HG03469 (cell line): ENCODE results near the gene ATP6V0E2.

Experiments used
- ATAC-seq: cut with Tn5 transposase; IDR thresholded peaks from one replicate; pipeline ENCODE4 v1.9.1; 2021; ENCODE audit warnings: mild to moderate bottlenecking, moderate library complexity, moderate number of reproducible peaks; ENCODE audit not compliant: unreplicated experiment

Gene ATP6V0E2

DNA sequence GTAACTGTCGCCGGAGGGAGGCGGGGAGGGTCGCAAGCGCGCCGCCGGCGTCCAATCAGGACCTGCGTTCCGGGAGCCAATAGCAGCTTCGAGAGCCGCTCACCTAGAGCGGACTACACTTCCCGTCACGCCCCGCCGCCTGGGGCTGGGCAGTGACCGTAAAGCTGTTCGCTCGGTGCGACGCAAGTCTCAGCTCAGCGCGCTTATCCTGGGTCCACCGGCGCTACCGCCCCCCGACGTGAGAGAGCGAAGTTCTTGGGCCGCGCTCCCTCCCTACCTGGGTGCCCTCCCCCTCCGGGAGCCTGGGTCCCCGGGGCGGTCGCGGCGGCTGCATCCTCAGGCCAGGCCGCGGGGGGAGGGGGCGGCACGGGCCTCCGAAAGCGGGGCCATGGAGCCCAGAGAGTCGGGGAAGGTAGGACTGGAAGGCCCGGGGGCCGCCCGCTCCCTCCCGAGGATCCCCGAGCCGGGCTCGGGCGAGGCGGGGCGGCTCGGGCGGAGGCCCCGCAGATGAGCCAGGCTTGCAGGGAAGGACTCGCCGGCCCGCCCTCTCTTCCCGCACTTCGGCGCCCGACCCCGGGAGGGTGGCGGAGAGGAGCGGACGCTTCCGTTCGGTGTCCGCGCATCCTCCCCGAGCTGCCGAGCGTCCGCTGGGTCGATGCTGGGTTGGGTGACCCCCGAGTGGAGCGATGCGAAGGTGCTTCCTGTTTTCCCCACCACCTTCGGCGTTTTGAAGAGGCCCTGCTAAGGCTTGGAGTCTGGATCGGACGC lies 35.4 kb upstream of the ATP6V0E2 start, which contains the start of gene ZNF862:
Gene ZNF862, plus strand, starts transcription at position 152 of the 768 bp plus-strand sequence. Its CDS starts 237 bp downstream, at position 389.
- ATAC-seq = peak; percentile 97

DNA sequence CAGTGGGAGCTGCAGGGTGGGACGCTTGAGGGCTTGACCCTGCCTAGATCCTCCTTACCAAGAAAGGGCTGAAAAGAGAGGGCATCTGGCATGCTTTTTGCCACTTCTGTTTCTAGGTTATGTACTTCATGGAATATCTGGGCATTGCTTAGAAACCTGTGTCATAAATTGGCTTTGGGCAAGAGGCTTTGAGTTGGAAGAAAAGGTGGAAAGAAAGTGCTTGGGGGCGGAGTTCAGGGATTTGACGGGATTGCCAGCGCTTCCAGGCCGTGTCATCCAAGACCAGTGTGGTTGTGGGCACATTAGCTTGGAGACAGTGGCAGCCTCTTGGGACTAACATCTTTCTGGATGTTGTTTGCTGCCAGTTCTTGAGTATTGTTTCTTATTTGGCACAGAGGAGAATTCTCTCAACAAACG lies 34.8 kb upstream of the ATP6V0E2 start:
- ATAC-seq = no peak

DNA sequence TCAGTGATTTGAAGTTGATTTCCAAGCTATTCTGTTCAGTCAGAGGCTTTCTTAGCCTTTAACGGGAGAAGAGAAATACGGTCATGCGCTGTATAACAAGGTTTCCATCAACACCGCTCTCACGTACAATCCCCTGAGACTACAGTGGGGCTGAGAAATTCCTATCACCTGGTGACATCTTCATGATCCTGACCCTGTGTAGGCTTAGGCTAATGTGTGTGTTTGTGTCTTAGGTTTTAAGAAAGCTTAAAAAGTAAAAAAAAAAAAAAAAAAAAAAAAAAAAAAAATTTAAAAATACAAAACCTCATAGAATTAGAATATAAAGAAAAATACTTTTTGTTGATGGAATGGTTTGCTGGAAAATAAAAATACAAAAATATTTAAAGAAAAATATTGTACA lies 33.8 kb upstream of the ATP6V0E2 start:
- no peak for ATAC-seq

DNA sequence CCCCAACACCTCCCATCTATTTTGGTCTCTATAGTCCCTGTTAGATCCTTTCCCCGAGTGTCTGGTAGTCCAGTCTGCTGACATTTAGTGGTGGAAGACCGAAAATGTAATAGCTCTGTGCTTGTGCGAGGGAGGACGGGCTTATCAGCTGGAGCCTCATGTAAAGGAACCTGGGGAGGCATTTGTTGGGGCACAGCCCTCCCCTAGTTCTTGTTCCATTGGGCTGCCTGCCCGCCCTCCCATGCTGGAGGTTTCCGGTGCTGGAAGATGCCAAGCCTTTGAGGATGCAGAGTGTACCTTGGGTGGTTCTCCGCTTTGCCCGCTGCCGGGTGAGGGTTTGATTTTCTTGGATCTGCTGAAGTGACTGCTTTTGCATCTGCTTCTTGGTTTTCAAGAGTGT lies 30.2 kb upstream of the ATP6V0E2 start:
- ATAC-seq = no peak

DNA sequence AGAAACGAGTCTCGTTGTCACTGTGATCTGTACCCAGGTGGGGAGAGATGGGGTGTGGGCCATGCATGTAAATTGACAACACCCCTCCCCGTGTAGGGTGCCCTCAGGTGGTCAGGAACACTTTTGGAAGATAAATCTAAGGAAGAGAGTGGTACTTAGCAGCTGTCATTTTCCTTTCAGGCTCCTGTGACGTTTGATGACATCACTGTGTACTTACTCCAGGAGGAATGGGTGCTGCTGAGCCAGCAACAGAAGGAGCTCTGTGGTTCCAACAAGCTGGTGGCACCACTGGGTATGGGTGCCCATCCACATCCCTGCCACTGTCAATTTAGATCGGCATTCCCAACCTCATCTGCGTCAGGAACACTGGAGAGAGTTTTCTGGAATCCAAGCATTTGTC lies 29.3 kb upstream of the ATP6V0E2 start:
- ATAC-seq = no peak

DNA sequence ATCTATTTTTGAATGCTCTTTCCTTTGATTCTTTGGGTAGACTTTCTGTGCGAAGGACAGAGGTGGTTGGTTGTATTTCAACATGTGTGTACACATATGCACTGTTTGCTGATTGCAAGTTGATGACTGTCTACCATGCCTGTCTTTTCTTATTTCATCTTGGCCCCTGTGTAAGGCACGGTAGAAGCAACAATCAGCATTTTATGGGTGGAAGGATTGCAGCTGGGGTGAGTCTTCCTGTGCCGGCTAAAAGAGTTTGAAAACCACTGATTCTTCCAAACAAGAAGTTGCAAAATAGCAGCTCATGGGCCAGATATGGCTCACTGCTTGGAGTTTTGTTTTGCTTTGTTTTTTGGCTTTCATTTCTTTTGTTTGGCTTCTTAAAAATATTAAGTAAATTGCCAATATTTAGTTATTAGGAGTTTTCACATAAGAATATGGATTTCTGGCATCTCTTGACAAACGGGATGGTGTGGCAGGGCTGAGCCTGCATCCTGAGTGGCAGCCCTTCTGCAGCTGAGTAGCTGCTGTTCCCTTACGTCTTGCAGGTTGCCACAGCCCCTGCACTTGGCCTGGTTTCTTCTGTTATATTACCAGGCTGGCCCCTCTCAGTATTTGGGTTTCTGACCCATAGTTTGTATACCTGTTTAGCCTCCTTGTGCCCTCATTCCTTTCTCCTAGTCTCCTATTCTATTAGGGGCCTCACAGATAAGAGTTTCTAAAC lies 28.4 kb upstream of the ATP6V0E2 start:
- no peak for ATAC-seq

DNA sequence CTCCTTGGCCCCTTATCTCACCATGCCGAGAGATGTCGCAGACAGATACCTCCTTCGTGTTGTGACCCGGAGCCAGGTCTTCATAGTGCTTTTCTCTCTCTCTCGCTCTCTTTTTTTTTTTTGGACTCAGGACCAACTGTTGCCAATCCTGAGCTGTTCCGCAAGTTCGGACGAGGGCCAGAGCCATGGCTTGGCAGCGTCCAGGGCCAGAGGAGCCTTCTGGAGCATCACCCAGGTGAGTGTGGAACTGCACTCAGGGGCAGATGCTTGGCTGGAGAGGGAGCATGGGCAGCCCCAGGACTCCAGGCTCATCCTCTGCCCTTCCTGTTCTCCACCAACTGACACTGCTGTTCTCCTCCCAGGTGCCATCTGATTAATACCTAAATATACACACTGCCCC lies 27.7 kb upstream of the ATP6V0E2 start:
- no peak for ATAC-seq

DNA sequence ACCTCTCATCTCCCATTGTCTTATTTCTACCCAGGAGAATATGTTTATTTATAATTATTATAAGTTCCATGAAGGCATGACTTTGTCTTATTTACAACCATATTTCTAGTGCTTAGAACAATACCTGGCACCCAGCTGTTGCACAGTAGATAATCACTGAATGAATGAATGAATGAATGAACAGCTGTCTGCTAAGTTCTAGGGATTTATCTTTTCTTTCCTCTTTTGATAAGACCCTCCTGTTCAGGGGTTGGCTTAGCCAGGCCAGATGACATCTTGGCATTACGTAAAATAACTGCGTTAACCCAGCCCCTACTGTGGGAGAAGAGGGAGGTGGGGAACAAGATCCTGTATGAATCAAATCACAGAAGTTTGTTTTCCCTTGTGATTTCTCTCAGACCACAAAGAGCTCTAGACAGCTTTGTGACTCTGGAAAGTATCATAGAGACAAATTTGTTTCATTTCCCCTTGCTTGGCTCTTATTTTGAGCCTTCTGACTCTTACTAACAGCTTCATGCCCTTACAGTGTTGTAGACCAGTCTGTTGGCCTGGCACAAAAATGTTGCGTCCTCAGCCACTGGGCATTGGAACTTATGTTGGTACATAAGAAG lies 27.2 kb upstream of the ATP6V0E2 start:
- ATAC-seq = peak; percentile 88

DNA sequence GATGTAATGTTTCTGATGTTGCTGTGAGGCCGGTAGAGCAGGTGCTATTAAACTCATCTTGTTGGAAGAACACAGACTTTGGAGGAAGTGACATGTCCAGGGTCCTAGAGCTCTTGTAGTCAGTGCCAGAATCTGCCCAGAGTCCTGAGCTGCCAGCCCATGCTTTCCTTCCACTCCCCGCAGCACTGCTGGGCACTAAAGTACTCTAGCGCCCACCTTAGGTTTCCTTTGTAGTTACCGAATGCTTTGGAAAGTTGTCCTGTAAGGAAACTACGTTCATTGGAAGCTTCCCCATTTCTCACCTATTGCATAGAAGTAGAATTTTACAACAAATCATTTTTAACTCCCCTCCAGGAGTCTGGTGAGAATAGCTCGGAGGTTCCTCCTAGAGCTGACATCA lies 24.6 kb upstream of the ATP6V0E2 start:
- no peak for ATAC-seq

DNA sequence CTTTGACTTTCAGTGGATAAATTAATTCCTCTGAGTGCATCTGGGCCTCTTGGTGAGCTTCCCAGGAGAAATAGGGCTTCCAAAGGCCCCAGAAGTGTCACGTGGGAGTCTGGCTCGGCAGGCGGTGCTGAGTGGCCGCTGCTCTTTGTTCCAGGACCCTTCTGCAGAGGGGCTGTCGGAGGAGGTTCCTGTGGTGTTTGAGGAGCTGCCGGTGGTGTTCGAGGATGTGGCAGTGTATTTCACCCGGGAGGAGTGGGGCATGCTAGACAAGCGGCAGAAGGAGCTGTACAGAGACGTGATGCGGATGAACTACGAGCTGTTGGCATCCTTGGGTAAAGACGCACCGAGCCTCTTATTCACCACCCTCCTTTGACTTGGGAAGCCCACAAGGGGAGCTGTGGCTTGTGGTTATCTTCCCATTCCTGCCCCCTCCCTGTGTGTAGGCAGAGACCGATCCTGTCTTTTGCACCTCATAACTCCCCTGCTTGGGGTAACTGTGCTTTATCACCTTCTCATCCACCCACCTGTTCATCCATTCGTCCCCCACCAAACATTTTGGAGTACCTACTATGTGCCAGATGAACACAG lies 23.7 kb upstream of the ATP6V0E2 start:
- ATAC-seq = no peak

DNA sequence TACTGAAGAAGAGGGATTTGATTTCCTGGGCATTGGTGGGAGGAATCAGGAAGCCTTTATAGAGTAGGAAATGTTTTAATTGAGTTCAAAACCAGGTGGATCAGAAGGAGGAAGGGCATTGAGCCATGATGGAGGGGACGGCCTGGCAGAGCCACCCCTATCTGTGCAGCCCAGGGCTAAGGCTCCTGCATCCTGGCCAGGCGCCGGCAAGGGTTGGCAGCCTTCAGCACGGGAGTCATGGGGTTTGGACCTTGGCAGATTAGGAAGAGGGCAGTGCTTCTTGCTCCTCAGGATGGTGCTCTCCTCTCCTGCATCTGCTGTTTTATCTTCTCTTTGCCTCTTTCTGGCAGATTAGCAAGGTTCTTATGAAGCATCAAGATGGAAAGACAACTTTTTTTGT lies 23.1 kb upstream of the ATP6V0E2 start:
- no peak for ATAC-seq

DNA sequence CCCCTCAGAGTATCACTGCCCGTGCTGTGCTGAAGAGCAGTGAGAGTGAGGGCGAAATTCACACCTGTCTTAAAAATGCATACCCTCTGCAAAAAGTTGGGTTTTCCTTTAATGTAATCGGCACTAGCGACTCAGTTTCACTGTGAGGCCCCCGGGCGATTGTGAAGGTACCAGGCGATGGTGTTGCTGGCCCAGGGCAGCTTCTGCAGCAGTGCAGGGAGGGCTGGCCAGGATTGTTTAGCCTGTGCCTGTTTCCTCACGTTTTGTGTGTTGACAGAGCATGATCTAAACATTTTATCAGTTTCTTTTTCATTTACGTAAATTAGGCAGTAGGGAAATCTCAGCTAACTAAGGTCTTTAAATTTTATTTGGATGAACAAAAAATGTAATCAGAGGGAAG lies 22.3 kb upstream of the ATP6V0E2 start:
- no peak for ATAC-seq

DNA sequence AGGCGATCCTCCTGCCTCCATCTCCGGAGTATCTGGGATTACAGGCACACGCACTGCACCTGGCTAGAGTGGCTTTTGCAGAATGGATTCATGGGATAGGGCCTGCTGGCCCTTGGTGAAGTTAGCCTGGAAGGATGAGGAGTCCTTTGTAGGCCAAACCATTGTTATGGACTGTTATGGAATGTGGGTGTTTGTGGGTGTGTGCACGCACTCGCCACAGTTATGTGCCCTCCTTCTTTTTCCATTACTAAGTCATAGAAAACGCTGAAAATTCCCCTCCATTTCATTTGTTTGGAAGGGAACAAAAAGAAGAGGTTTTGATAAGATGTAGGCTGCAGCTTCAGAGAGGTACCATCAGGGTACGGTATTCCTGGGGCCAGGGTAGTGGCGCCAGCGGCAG lies 20.6 kb upstream of the ATP6V0E2 start:
- ATAC-seq = no peak

DNA sequence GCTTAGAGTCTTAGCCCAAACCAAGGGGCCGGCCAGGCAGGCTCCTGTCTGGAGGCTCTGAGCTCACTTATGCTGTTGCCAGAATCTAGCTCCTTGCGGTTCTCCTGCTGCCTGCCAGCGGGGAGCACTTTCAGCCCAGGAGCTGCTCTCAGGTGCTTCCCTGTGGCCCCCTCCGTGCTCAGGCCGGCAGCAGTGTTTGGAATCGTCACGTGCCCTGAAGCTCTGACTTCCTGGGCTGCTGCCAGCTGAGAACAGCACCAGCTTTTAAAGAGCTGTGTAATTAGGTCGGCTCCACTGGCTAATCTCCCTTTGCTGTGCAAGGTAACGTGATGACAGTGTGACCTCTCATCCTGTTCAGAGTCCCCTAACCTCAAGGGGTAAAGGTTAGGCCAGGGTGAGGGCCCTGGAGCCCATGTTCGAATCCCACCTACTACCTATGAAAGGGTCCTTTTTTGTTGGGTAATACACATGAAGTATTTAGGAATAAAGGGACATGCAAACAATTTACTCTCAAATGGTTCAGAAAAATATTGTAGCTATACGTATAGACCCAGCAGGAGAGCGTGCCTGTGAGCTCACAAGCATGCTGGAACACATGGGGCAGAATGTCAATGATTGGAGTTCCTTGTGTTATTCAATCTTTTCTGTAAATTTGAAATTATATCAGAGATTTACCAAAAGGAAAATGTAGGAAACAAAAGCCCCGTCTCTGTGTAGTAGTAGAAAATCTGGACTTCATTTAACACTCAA lies 19.0 kb upstream of the ATP6V0E2 start:
- no peak for ATAC-seq

DNA sequence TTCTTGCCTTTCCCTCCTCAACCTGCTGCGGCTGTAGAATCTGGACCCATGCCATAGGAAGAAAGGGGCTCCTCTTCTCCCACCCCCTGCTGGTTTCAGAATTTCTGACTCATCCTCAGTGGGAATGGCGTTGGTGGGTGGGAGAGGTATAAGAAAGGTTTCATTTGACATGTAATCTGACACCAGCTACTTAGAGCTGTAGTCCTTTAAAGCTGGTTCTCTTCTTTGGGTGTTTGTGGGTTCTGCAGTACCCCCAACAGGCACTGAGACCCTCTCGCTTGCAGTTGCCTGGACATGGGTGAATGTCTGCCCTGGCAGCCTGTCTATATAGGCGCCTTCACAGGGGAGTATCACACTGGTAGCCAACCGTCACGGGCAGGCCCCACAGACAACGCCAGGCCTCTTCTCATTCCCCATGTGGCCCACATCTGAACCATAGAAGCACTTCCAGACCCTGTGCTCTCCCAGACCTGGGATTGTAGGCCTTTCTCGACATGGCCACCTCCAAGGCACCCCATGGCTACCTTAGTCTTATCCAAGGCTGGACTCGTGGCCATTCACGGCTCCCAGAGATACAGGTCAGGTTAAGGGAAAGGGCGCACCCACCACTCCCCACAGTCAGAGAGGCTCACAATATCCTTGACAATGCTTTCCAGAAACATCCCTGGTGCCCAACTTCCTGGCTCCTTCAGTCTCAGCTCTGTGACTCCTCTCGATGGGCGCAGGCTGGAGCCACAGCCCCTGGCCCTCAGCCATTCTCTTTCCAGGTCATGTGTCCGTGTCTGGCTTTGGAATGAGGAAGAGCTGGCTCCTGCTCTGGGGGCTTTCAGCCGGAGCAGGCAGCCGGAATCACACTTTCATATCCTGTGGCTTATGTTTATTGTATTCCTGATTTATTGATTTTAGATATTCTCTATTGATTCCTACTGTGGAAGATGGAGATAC lies 18.1 kb upstream of the ATP6V0E2 start:
- no peak for ATAC-seq

DNA sequence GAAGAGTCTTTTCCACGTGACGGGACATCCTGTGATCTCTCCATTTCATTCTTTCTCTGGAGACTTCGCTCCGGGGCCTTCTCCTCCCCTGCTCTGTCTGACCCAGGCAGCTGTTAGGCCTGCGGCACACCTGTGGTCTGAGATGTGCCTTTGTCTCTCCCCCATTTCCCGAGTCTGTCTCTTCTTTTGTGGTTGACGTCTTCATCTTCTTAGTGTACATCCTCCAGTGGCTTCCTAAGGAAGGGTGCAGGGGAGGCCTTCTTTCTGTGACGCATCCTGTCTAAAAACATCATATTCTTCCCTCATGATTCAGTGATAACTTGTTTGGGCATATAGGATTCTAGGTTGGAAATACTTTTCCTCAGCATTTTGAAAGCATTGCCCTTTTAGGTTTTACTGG lies 17.2 kb upstream of the ATP6V0E2 start:
- ATAC-seq = no peak

DNA sequence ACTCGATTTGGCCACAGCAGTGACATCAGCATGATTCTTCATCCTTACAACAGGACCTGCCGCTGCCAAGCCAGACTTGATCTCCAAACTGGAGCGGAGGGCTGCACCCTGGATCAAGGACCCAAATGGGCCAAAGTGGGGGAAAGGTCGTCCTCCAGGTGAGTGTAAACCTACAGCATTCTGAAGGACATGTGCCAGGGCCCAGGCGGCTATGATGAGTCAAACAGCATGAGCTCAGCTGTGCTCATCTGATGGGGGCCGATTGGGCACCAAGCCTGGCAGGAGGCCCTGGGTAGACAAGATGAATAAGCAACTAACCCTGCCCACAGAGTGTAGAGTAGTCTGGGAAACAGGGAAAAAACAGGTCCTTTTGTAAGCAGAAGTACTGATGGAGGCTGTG lies 14.4 kb upstream of the ATP6V0E2 start:
- no peak for ATAC-seq

DNA sequence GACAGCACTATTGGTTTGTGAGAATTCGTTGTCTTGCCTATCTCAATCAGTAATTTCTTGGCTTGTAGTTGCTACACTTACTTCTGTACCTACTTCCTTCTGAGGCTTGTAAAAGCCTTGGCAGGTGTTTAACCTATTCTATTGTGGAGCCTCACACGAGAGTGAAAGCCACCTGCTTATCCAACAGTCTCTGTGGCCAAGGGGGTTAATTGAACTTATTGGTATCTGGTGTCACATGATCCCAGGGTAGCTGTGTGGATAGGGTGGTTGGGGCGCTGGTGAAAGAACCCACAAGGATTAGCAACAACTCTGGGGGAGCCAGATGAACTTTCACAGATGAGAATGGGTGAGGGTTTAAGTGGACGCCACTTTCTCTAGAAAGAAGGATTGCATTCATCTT lies 13.9 kb upstream of the ATP6V0E2 start:
- no peak for ATAC-seq

DNA sequence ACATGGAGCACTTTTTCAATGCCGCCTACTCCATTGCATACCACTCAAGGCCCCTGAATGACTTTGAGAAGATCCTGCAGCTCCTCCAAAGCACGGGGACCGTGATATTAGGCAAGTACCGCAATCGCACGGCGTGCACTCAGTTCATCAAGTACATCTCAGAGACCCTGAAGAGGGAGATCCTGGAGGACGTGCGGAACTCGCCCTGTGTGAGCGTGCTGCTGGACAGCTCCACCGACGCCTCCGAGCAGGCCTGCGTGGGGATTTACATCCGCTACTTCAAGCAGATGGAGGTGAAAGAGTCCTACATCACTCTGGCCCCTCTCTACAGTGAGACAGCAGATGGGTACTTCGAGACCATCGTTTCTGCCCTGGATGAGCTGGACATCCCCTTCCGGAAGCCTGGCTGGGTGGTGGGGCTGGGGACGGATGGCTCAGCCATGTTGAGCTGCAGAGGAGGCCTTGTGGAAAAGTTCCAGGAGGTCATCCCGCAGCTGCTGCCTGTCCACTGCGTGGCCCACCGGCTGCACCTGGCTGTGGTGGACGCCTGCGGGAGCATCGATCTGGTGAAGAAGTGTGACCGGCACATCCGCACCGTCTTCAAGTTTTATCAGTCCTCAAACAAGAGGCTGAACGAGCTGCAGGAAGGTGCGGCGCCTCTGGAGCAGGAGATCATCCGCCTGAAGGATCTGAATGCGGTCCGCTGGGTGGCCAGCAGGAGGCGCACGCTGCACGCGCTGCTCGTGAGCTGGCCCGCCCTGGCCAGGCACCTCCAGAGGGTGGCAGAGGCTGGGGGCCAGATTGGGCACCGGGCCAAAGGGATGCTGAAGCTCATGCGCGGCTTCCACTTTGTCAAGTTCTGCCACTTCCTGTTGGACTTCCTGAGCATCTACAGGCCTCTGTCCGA lies 12.7 kb upstream of the ATP6V0E2 start:
- ATAC-seq = no peak
